Keratinocyte (primary cell): Measurements from ENCODE around the gene EXOC4. TPM values are rescaled to one million over a fixed set of nuclear protein-coding genes. Genes with fewer than 3 reads are reported as not detected.

Source experiments
- DNase-seq: peaks from one replicate; pipeline ENCODE4 v3.0.0-alpha.2; 2011; ENCODE audit warnings: low read depth, missing footprints, low spot score
- FAIRE-seq: peaks from 2 replicates; lab custom pipeline; 2011; peaks lifted over from hg19 to GRCh38; lab: Jason Lieb, UNC
- H2AFZ ChIP-seq: 2 replicates; pipeline ENCODE4 v1.6.0; 2012; ENCODE audit warnings: low read length, control low read depth, inconsistent platforms; ENCODE audit not compliant: control insufficient read depth
- H3K27ac ChIP-seq: 2 replicates; pipeline ENCODE4 v1.5.1; 2011; ENCODE audit warnings: low read length; ENCODE audit not compliant: control insufficient read depth, insufficient read depth
- H3K27me3 ChIP-seq: 3 replicates; pipeline ENCODE4 v1.6.0; 2011; ENCODE audit warnings: low read length; ENCODE audit not compliant: control insufficient read depth, insufficient read depth; ENCODE audit errors: extremely low read depth
- H3K36me3 ChIP-seq, 2 experiments: 2 replicates in 1 of 2; 3 replicates in 1 of 2; pipeline ENCODE4 v1.5.1; 2011; ENCODE audit warnings: low read length in 2 of 2, mild to moderate bottlenecking in 1 of 2; ENCODE audit not compliant: control insufficient read depth in 2 of 2, insufficient read depth in 2 of 2; ENCODE audit errors: extremely low read depth in 1 of 2
- H3K4me1 ChIP-seq: 3 replicates; pipeline ENCODE4 v1.5.1; 2011; ENCODE audit warnings: low read length; ENCODE audit not compliant: control insufficient read depth, insufficient read depth; ENCODE audit errors: extremely low read depth
- H3K4me2 ChIP-seq: 3 replicates; pipeline ENCODE4 v1.6.0; 2011; ENCODE audit warnings: low read depth, low read length; ENCODE audit not compliant: control insufficient read depth, insufficient read depth; ENCODE audit errors: extremely low read depth
- H3K4me3 ChIP-seq, 3 experiments: fragments of 200-600 bp in 1 of 3; sonication (generic) in 1 of 3; 2 replicates in 2 of 3; 3 replicates in 1 of 3; pipeline ENCODE4 v1.5.1; 2011 to 2016; ENCODE audit warnings: low read length in 3 of 3, mild to moderate bottlenecking in 3 of 3, control low read depth in 2 of 3, inconsistent platforms in 1 of 3, low read depth in 1 of 3, mixed read lengths in 1 of 3, mixed run types in 1 of 3, moderate library complexity in 1 of 3; ENCODE audit not compliant: control insufficient read depth in 2 of 3, insufficient read depth in 2 of 3; ENCODE audit errors: extremely low read depth in 1 of 3
- H3K79me2 ChIP-seq: 2 replicates; pipeline ENCODE4 v1.6.0; 2012; ENCODE audit warnings: low read length; ENCODE audit not compliant: control insufficient read depth, insufficient read depth
- H3K9ac ChIP-seq: 3 replicates; pipeline ENCODE4 v1.6.0; 2011; ENCODE audit warnings: low read length; ENCODE audit not compliant: control insufficient read depth, insufficient read depth; ENCODE audit errors: extremely low read depth
- H3K9me1 ChIP-seq: 3 replicates; pipeline ENCODE4 v1.6.0; 2011; ENCODE audit warnings: low read length; ENCODE audit not compliant: control insufficient read depth, insufficient read depth; ENCODE audit errors: extremely low read depth
- H3K9me3 ChIP-seq: 2 replicates; pipeline ENCODE4 v1.5.1; 2012; ENCODE audit warnings: low read depth, low read length; ENCODE audit not compliant: control insufficient read depth
- H4K20me1 ChIP-seq: 3 replicates; pipeline ENCODE4 v1.6.0; 2011; ENCODE audit warnings: low read length; ENCODE audit not compliant: control insufficient read depth, insufficient read depth; ENCODE audit errors: extremely low read depth
- EZH2 ChIP-seq: IDR thresholded peaks from one replicate; pipeline ENCODE4 v1.6.1; 2012; ENCODE audit warnings: inconsistent platforms, mild to moderate bottlenecking, low read length, moderate library complexity
- dilution Hi-C: fragments of 300-500 bp; cut with MboI; formaldehyde crosslinking; loops from one replicate; pipeline ENCODE4 v1.7.0; 2020; ENCODE audit warnings: low sequenced_read_pairs; ENCODE audit not compliant: extremely low pct_ligation_motif_present
- polyA plus RNA-seq, 5 experiments: library from polyadenylated mRNA; depleted of rRNA in 3 of 5; stranded (reverse) in 3 of 5; stranded (forward) in 1 of 5; unstranded in 1 of 5; fragments of >200 nt; gene quantifications; 1 replicate in 1 of 5; 2 replicates in 3 of 5; 3 replicates in 1 of 5; pipeline versions ENCODE4 v1.2.1 to v1.2.3, GENCODE V29; 2011 to 2012; ENCODE audit warnings: missing spikeins in 2 of 5, low read depth in 1 of 5, low replicate concordance in 1 of 5
- TF ChIP-seq, protein P1 (sequence below), 3 experiments: IDR thresholded peaks in 1 of 3; conservative IDR thresholded peaks in 1 of 3; optimal IDR thresholded peaks in 1 of 3; 2 replicates in 2 of 3; 3 replicates in 1 of 3; pipeline versions ENCODE3 to v1.5.1; 2011; ENCODE audit warnings: low read length in 3 of 3, mild to moderate bottlenecking in 3 of 3, moderate library complexity in 2 of 3, control low read depth in 1 of 3, inconsistent platforms in 1 of 3; ENCODE audit not compliant: insufficient read depth in 2 of 3; ENCODE audit errors: extremely low read depth in 1 of 3

The EXOC4 gene
- polyA plus RNA-seq, 1 donor (not counting 4 experiments of a cell fraction or from before 2014, with no cell fraction given) = 52.6 TPM

DNA sequence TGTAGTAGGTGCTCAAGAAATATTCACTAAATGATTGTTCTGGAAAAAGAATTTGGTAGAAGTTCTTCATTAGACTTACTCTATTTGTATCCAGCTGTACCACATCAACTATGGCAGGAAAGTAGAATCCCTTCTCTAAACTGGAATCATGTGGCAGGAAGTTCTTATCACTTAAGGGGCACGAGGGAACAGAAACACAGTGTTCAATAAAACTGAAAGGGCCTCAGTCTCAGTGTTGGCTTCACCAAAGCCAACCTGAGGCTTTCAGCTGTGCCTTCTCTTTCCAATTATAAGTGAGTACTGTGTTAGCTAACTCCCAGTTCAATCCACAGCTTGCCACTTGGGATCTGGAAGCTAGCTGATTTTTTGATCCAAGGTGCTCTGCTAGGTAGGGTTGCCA is 616.7 kb downstream of the EXOC4 start:
- H3K27me3 ChIP-seq = no peaks in the 10 kb centered on the region
- no peaks in the 10 kb centered on the region for H4K20me1 ChIP-seq
- H3K9ac ChIP-seq = no peak overlapping the region
- H3K27ac ChIP-seq = no peak overlapping the region
- H3K9me1 ChIP-seq = no peaks in the 10 kb centered on the region
- TF ChIP-seq, protein P1, sequence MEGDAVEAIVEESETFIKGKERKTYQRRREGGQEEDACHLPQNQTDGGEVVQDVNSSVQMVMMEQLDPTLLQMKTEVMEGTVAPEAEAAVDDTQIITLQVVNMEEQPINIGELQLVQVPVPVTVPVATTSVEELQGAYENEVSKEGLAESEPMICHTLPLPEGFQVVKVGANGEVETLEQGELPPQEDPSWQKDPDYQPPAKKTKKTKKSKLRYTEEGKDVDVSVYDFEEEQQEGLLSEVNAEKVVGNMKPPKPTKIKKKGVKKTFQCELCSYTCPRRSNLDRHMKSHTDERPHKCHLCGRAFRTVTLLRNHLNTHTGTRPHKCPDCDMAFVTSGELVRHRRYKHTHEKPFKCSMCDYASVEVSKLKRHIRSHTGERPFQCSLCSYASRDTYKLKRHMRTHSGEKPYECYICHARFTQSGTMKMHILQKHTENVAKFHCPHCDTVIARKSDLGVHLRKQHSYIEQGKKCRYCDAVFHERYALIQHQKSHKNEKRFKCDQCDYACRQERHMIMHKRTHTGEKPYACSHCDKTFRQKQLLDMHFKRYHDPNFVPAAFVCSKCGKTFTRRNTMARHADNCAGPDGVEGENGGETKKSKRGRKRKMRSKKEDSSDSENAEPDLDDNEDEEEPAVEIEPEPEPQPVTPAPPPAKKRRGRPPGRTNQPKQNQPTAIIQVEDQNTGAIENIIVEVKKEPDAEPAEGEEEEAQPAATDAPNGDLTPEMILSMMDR (optimal IDR thresholded peaks at IDR 0.05 in 1 of 3, IDR thresholded peaks at IDR 0.05 in 1 of 3, conservative IDR thresholded peaks at IDR 0.05 in 1 of 3; ENCODE audit: extremely low read depth in 1 of 3, insufficient read depth in 2 of 3, low read length in 3 of 3) = no peak
- no peak for TF ChIP-seq EZH2
- H3K79me2 ChIP-seq = no peaks in the 10 kb centered on the region
- DNase-seq = no peak
- no peak overlapping the region for H3K4me3 ChIP-seq
- no peak overlapping the region for H3K4me2 ChIP-seq
- no peaks in the 10 kb centered on the region for H3K4me1 ChIP-seq
- no peaks in the 10 kb centered on the region for H3K36me3 ChIP-seq
- no peaks in the 10 kb centered on the region for H3K9me3 ChIP-seq
- dilution Hi-C loops = no loop called here
- no peak for FAIRE-seq
- H2AFZ ChIP-seq = no peak overlapping the region

DNA sequence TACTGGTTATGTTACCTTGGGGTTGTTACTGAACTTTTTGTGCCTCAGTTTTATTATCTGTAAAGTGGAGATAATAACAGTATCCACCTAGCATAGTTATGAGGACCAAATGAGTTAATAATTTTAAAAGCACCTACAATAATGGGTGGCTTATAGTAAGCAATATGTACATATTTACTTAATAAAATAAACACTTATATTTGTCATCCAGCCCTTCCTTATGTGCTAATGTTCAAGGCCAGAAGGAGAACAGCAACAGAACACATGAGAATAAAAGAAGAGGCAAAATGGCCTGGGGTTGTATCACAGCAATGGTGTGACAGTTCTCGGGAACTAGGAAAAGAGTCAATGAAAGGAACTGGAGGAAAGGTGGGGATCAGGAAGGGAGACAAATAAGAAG is 618.9 kb downstream of the EXOC4 start:
- H3K36me3 ChIP-seq = no peaks in the 10 kb centered on the region
- H4K20me1 ChIP-seq = no peaks in the 10 kb centered on the region
- H3K79me2 ChIP-seq = no peaks in the 10 kb centered on the region
- no peak overlapping the region for H2AFZ ChIP-seq
- H3K4me1 ChIP-seq = no peaks in the 10 kb centered on the region
- H3K27me3 ChIP-seq = no peaks in the 10 kb centered on the region
- FAIRE-seq (no peak), DNase-seq (no peak)
- dilution Hi-C loops = no loop called here
- TF ChIP-seq, protein P1 (optimal IDR thresholded peaks at IDR 0.05 in 1 of 3, IDR thresholded peaks at IDR 0.05 in 1 of 3, conservative IDR thresholded peaks at IDR 0.05 in 1 of 3; ENCODE audit: extremely low read depth in 1 of 3, insufficient read depth in 2 of 3, low read length in 3 of 3) = no peak
- TF ChIP-seq EZH2 = no peak
- H3K9ac ChIP-seq = no peak overlapping the region
- no peak overlapping the region for H3K27ac ChIP-seq
- no peak overlapping the region for H3K4me2 ChIP-seq
- no peaks in the 10 kb centered on the region for H3K9me1 ChIP-seq
- no peaks in the 10 kb centered on the region for H3K9me3 ChIP-seq
- H3K4me3 ChIP-seq = no peak overlapping the region
